HCT116 (cell line): Measurements from ENCODE around the gene MUC15. TPM values are rescaled to one million over a fixed set of nuclear protein-coding genes. Genes with fewer than 3 reads are reported as not detected.

Experiments used
- ATAC-seq: fragments of 200-7000 bp; cut with Tn5 transposase; 2 replicates; pipeline ENCODE4 v1.9.1; 2020; ENCODE audit warnings: mild to moderate bottlenecking, moderate library complexity
- BruUV-seq: library from RNA; stranded (reverse); fragments of 400-500 nt; replicated peaks from 2 replicates; lab custom pipeline; 2021; lab: Mats Ljungman, UMichigan
- CTCF ChIA-PET: fragments of 300-600 bp; sonication (Branson Sonifier 250); formaldehyde crosslinking; loops from one replicate; lab custom pipeline; 2021; ENCODE audit warnings: antibody characterized with exemption; lab: Charles Lee
- POLR2A ChIA-PET: fragments of 300-600, 350-600 bp; sonication (Branson Sonifier 250); formaldehyde crosslinking; loops from one replicate; lab custom pipeline; 2021; ENCODE audit warnings: antibody characterized with exemption; lab: Charles Lee
- RAD21 ChIA-PET, 2 experiments: fragments of 300-600 bp; sonication (Branson Sonifier 250); formaldehyde crosslinking; loops; one replicate each; lab custom pipeline; 2023; ENCODE audit warnings: low total read pairs in 2 of 2; ENCODE audit not compliant: uncharacterized antibody in 2 of 2, unreplicated experiment in 2 of 2, low non-redundant PET in 1 of 2; lab: Charles Lee
- DNase-seq: peaks from one replicate; pipeline ENCODE4 v3.0.0-alpha.2; 2010; ENCODE audit warnings: low read depth, low spot score
- H2AFZ ChIP-seq: fragments of 200-600 bp; shearing (Covaris generic), sonication (generic); 2 replicates; pipeline ENCODE4 v1.6.1; 2017; ENCODE audit warnings: low read depth, mixed run types, mixed read lengths, antibody characterized with exemption, low read length; ENCODE audit not compliant: poor library complexity, severe bottlenecking
- H3K27ac ChIP-seq: 2 replicates; pipeline ENCODE4 v1.5.1; 2012; ENCODE audit warnings: low read depth, low read length
- H3K27me3 ChIP-seq: fragments of 200-600 bp; sonication (generic); 2 replicates; pipeline ENCODE4 v1.6.1; 2016; ENCODE audit warnings: mixed run types, low read length, mixed read lengths; ENCODE audit not compliant: insufficient read depth
- H3K36me3 ChIP-seq, 2 experiments: fragments of 200-500 bp in 1 of 2; fragments of 200-600 bp in 1 of 2; sonication (Bioruptor generic) in 1 of 2; sonication (generic) in 1 of 2; 2 replicates each; pipeline versions ENCODE4 v1.5.1 to v1.6.1; 2014 to 2016; ENCODE audit warnings: low read length in 2 of 2, inconsistent platforms in 1 of 2, mixed read lengths in 1 of 2, mixed run types in 1 of 2; ENCODE audit not compliant: insufficient read depth in 2 of 2, control insufficient read depth in 1 of 2
- H3K4me1 ChIP-seq, 2 experiments: fragments of 200-600 bp in 1 of 2; sonication (generic) in 1 of 2; 2 replicates each; pipeline versions ENCODE4 v1.5.1 to v1.6.1; 2012 to 2017; ENCODE audit warnings: low read length in 2 of 2, inconsistent platforms in 1 of 2, mild to moderate bottlenecking in 1 of 2, mixed read lengths in 1 of 2, mixed run types in 1 of 2, moderate library complexity in 1 of 2; ENCODE audit not compliant: insufficient read depth in 2 of 2, control insufficient read depth in 1 of 2
- H3K4me2 ChIP-seq: fragments of 200-600 bp; sonication (generic); 2 replicates; pipeline ENCODE4 v1.6.1; 2017; ENCODE audit warnings: mixed run types, low read length, mixed read lengths
- H3K4me3 ChIP-seq, 2 experiments: fragments of 200-600 bp in 1 of 2; sonication (generic) in 1 of 2; replicated peaks in 1 of 2; 2 replicates each; pipeline ENCODE4 v1.5.1; 2011 to 2016; ENCODE audit warnings: low read length in 2 of 2, control low read depth in 1 of 2, low read depth in 1 of 2, mild to moderate bottlenecking in 1 of 2, mixed read lengths in 1 of 2, mixed run types in 1 of 2
- H3K79me2 ChIP-seq: fragments of 200-600 bp; sonication (generic); 2 replicates; pipeline ENCODE4 v1.6.1; 2017; ENCODE audit warnings: mild to moderate bottlenecking, mixed run types, low read length, moderate library complexity, mixed read lengths; ENCODE audit not compliant: insufficient read depth
- H3K9ac ChIP-seq: fragments of 200-600 bp; sonication (generic); 2 replicates; pipeline ENCODE4 v1.6.1; 2016; ENCODE audit warnings: low read length, mixed read lengths
- H3K9me2 ChIP-seq: fragments of 200-600 bp; sonication (generic), shearing (Covaris generic); 2 replicates; pipeline ENCODE4 v1.6.1; 2017; ENCODE audit warnings: mixed run types, mild to moderate bottlenecking, moderate library complexity; ENCODE audit not compliant: insufficient read depth
- H3K9me3 ChIP-seq, 2 experiments: fragments of 200-500 bp in 1 of 2; fragments of 200-600 bp in 1 of 2; sonication (Bioruptor generic) in 1 of 2; sonication (generic) in 1 of 2; 2 replicates each; pipeline ENCODE4 v1.6.1; 2014 to 2017; ENCODE audit warnings: low read length in 2 of 2, mixed read lengths in 2 of 2, inconsistent platforms in 1 of 2, low read depth in 1 of 2, mild to moderate bottlenecking in 1 of 2, mixed run types in 1 of 2, moderate library complexity in 1 of 2; ENCODE audit not compliant: control insufficient read depth in 1 of 2, insufficient read depth in 1 of 2
- H4K20me1 ChIP-seq: fragments of 200-600 bp; sonication (generic), shearing (Covaris generic); 2 replicates; pipeline ENCODE4 v1.6.1; 2017; ENCODE audit warnings: mixed run types, mild to moderate bottlenecking, moderate library complexity; ENCODE audit not compliant: insufficient read depth
- CBX3 ChIP-seq: IDR thresholded peaks from 2 replicates; pipeline ENCODE4 v1.6.1; 2012; ENCODE audit warnings: low read depth
- CTCF ChIP-seq, 3 experiments: fragments of 200-600 bp in 1 of 3; sonication (generic) in 1 of 3; IDR thresholded peaks in 2 of 3; conservative IDR thresholded peaks in 1 of 3; 2 replicates each; pipeline ENCODE4 v1.5.1; 2012 to 2017; ENCODE audit warnings: low read depth in 2 of 3, low read length in 2 of 3, antibody characterized with exemption in 1 of 3, borderline replicate concordance in 1 of 3, control low read depth in 1 of 3, mild to moderate bottlenecking in 1 of 3, mixed read lengths in 1 of 3, mixed run types in 1 of 3, moderate library complexity in 1 of 3; ENCODE audit not compliant: insufficient read depth in 1 of 3
- EZH2 ChIP-seq: fragments of 200-600 bp; sonication (generic); IDR thresholded peaks from 2 replicates; pipeline ENCODE4 v1.6.1; 2017; ENCODE audit warnings: antibody characterized with exemption, mixed run types
- FOSL1 ChIP-seq: IDR thresholded peaks from 2 replicates; pipeline ENCODE4 v1.6.1; 2012; ENCODE audit warnings: low read depth
- JUND ChIP-seq: IDR thresholded peaks from 2 replicates; pipeline ENCODE4 v1.6.1; 2012
- MAX ChIP-seq: IDR thresholded peaks from 2 replicates; pipeline ENCODE4 v1.6.1; 2012
- POLR2AphosphoS5 ChIP-seq: IDR thresholded peaks from 2 replicates; pipeline ENCODE4 v1.6.1; 2011; ENCODE audit warnings: mild to moderate bottlenecking, low read depth, low read length, moderate library complexity
- RAD21 ChIP-seq: IDR thresholded peaks from 2 replicates; pipeline ENCODE4 v1.6.1; 2012; ENCODE audit warnings: low read depth, mild to moderate bottlenecking
- SIN3A ChIP-seq: IDR thresholded peaks from 2 replicates; pipeline ENCODE4 v1.6.1; 2012; ENCODE audit warnings: low read depth
- SP1 ChIP-seq: IDR thresholded peaks from 2 replicates; pipeline ENCODE4 v1.6.1; 2012; ENCODE audit warnings: low read depth
- SRF ChIP-seq: IDR thresholded peaks from 2 replicates; pipeline ENCODE4 v1.6.1; 2012; ENCODE audit warnings: low read depth
- TCF7L2 ChIP-seq: IDR thresholded peaks from 2 replicates; pipeline ENCODE4 v1.7.0; 2011; ENCODE audit warnings: borderline replicate concordance, inconsistent platforms; ENCODE audit not compliant: insufficient read depth, insufficient read length; ENCODE audit errors: extremely low read depth
- YY1 ChIP-seq: IDR thresholded peaks from 2 replicates; pipeline ENCODE4 v1.6.1; 2011; ENCODE audit warnings: low read length, low read depth, moderate library complexity, mild to moderate bottlenecking; ENCODE audit not compliant: insufficient replicate concordance; ENCODE audit errors: extremely low read depth
- ZNF274 ChIP-seq: fragments of 200-500 bp; sonication (Bioruptor generic); IDR thresholded peaks from 2 replicates; pipeline ENCODE4 v1.6.1; 2014; ENCODE audit warnings: mild to moderate bottlenecking, low read depth, low read length, inconsistent platforms
- intact Hi-C: fragments of 100-400 bp; cut with micrococcal nuclease; formaldehyde crosslinking; loops from 2 replicates; pipeline ENCODE4 v1.10.0; 2022
- total RNA-seq: library from RNA; stranded (reverse); gene quantifications from one replicate; pipeline ENCODE4 v1.2.1, GENCODE V29; 2021; ENCODE audit not compliant: unreplicated experiment

The MUC15 gene
- total RNA-seq, 1 experiment from 2014 or later, result not detected

DNA sequence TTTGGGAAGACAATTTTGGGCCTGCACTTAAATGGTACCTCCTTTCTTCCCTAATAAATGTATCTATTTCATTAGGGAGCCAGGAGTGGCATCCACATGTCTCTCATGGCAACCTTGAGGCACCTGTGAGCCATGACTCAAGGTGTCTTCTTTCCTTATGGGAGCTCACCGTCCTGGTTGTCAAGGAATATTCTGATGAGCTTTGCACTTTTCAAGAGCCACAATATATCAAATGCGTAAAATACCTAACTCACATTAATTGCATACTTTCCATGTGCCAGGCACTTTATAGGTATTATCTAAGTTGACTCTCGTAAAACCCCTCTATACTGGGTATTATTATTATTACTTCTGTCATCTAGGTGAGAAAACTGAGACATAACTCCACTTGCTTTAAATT lies 32.5 kb downstream of the MUC15 start:
- TF ChIP-seq FOSL1, result no peak
- no peak for TF ChIP-seq SIN3A
- no peak for TF ChIP-seq MAX
- no peak for TF ChIP-seq SRF
- TF ChIP-seq JUND, result no peak
- TF ChIP-seq TCF7L2, result no peak
- no peak for TF ChIP-seq POLR2AphosphoS5
- TF ChIP-seq ZNF274, result no peak
- TF ChIP-seq CTCF (IDR thresholded peaks at IDR 0.05 in 2 of 3, conservative IDR thresholded peaks at IDR 0.05 in 1 of 3; ENCODE audit: borderline replicate concordance in 1 of 3, insufficient read depth in 1 of 3, low read depth in 2 of 3, low read length in 2 of 3), result no peak
- TF ChIP-seq YY1, result no peak
- no peak for TF ChIP-seq SP1
- no peak for TF ChIP-seq RAD21
- TF ChIP-seq EZH2, result no peak
- no peak for TF ChIP-seq CBX3
- peaks cover 0 to 3% of the 10 kb centered on the region in 2 experiments; a peak in 1 of 4 replicates for H3K9me3 ChIP-seq
- DNase-seq (no peak), ATAC-seq (no peak)
- H3K9me2 ChIP-seq, result no peaks in the 10 kb centered on the region
- no peak overlapping the region for H3K27ac ChIP-seq
- ChIA-PET CTCF (no interaction called here), POLR2A (no interaction called here), RAD21 (no interaction called here)
- intact Hi-C loops, result no loop called here
- no peaks in the 10 kb centered on the region for H3K79me2 ChIP-seq
- H3K4me3 ChIP-seq, result no peak overlapping the region
- H3K9ac ChIP-seq, result no peak overlapping the region
- no peak overlapping the region for H3K4me2 ChIP-seq
- H3K27me3 ChIP-seq, result no peaks in the 10 kb centered on the region
- H4K20me1 ChIP-seq, result no peaks in the 10 kb centered on the region
- H3K36me3 ChIP-seq, result no peaks in the 10 kb centered on the region
- no peak overlapping the region for H2AFZ ChIP-seq
- H3K4me1 ChIP-seq, result no peaks in the 10 kb centered on the region
- no TSS peak for BruUV-seq
